Mucosa of gallbladder (tissue), 1 donor: ENCODE results near the gene KHDRBS2. TPM values are rescaled to one million over a fixed set of nuclear protein-coding genes. Genes with fewer than 3 reads are reported as not detected.

ENCODE experiments used
- DNase-seq: peaks from one replicate; pipeline ENCODE4 v3.0.0-alpha.2; 2020; ENCODE audit warnings: low spot score
- total RNA-seq: library from RNA; stranded (reverse); gene quantifications from one replicate; pipeline ENCODE4 v1.2.1, GENCODE V29; 2021
- donor health status: DM: no; HTN: no; CAD: no.

Gene KHDRBS2
- total RNA-seq, 1 donor from 2014 or later, result 1.2 TPM

- DNase-seq, result no peak
These were observed 110.8 kb downstream of the KHDRBS2 start for GRCh38 chr6:62175195-62175594.

DNA sequence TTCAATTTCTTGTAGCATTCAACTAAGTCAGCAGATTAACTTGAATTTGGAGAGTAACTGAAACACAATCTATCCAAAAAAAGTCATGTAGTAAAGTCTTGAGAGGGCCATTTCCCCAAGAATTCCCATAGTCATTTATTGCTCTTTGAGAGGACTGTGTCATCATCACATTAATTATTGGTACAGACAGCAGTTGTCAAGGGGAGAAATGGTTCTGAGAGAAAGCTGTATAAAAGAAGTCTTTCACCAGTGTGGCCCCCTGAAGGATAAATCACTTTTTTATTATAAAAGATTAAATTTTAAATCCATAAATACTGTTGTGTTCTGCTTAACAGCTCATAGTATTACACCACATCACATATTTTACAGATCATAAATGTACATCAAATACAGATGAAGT, 111.5 kb downstream of the KHDRBS2 start:
- no peak for DNase-seq

DNA sequence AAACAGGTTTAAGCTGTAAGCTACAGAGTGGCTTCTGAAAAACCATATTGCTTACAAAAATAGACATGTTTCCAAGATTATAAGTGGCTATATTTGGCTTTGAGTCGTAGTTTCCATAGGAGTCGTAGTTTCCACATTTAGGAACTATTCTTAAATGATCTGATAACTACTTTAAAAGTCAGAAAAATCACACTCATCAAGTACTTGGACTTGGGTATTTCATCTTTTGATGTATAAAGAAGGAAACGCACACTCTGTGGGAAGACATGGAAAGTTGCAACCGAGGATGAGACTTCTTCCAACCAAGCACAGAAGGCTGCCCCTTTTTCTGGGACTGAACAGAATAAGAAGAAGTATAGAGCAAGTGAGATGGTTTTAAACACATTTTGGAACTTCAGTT, 118.3 kb downstream of the KHDRBS2 start:
- DNase-seq, result no peak

DNA sequence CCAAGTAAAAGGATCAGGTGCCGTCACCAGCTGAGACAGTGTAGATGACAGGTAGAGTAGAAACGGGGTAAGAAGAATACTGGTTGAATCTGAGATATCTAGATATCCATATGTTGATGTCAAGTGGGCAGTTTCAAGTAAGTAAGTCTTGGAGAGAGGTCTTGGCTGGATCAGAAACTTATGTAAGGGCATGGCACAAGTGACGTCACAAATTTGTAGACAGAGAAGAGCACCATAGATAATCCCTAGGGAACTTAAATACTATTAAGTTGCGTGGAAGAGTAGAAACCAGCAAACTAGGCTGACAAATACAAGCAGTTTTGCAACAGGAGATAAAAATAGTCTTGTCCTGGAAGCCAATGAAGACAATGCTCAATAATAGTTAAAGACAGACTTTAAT, 123.2 kb downstream of the KHDRBS2 start:
- DNase-seq, result no peak

DNA sequence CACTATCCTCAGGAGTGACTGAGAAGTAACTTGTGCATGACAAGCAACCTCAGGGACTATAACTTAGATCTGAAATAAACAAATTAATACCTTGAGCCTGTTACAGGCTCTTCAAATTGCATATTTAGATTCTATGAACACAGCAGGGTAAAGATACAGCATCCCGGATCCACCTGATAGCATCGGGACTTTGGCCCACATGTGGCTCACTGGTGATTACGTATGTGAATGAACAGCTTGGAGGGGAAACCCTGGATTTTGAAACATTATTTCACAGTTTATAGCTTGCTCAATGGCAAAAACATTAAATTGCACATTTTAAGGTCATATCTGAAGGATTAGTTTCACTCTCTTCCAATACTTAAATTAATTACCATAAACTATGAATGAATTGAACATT, 133.2 kb downstream of the KHDRBS2 start:
- DNase-seq, result no peak

DNA sequence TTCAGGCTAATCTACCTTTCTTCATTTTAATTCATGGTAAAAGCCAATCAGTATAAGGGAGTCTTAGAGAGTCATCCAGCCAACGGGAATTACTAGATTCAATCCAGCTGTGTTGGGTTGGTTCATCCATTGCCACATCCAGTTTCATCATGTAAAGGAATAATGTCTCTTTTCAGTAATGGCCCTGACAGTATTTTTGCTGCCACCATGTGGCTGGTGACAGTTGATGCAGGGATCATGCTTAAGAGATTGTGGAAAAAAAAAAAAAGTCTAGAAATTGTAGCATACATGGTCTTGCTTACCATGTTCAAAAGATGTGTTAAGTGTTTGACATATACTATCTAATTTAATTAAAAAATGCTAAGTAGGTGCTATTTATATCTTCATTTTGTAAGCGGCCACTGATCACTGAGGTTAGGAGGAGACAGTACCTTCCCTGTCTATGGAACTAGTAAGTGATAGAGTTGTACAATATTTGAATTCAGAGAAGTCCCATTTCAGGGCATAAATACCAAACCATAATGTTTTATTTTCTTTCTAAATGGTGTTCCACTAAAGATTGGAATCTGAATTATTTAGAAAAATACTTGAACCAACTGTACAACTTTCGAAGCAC, 135.9 kb downstream of the KHDRBS2 start:
- no peak for DNase-seq

GRCh38 chr6:62146954-62147853, 138.8 kb downstream of the KHDRBS2 start:
- DNase-seq, result no peak

GRCh38 chr6:62129127-62129526, 156.9 kb downstream of the KHDRBS2 start:
- DNase-seq, result no peak

GRCh38 chr6:62119401-62119800, 166.6 kb downstream of the KHDRBS2 start:
- DNase-seq, result no peak

GRCh38 chr6:62103186-62103859, 182.7 kb downstream of the KHDRBS2 start:
- DNase-seq, result no peak

DNA sequence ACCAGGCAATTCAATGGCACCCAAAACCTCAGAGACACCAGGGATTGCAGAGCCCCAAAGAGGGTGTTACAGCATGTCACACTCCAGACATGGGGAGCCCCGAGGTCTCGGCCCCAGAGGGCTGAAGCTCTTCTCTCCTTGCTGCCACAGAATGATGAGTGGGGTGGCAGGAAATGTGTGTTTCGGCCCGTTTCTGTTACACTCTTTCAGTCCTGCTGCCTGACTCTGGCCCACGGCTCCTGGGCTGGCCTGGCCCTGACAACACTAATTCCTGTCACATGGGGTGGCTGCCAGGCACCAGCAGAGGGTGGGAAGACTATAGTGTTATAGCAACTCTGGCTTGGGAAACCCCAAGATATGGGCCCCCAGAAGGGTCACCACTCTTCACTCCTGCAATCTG, 183.6 kb downstream of the KHDRBS2 start:
- no peak for DNase-seq

- no peak for DNase-seq
These were observed 195.4 kb downstream of the KHDRBS2 start for GRCh38 chr6:62090442-62091229.

DNA sequence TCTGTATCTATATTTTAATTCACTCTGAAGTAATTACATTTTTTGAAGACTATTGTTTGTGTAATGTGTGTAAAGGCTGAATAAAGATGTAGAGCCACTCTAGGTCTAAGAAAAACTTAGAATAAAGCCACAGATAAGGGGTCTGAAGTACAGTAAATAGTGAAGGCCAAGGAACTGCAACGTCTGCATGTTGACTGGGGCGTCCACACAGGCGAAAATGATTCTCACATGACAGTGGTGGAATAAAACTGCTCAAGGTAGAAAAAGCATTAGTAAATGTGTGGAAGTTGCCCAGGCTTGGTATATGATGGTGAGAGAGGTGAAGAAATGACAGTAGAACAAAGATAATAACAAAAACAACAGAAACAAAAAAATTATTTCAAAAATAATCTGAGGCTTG, 196.2 kb downstream of the KHDRBS2 start:
- DNase-seq, result no peak

DNA sequence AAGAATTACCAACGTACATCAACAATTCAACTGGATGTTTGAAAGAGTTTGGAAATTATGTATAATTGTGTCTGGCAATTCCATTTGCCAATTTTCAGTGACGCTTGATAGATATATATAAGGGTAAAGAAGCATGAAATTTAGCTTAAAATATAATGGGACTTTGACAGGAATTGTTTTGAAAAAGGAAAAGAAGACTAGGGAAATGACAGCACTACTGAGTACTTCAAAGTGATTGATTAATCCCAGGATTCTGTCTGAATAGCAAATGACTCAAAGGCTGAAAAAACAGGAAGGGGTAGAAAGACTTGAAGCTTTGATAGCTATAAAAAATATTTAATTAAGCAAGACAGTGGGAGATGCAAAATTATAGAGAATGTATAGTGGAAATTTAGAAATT, 200.0 kb downstream of the KHDRBS2 start:
- no peak for DNase-seq

DNA sequence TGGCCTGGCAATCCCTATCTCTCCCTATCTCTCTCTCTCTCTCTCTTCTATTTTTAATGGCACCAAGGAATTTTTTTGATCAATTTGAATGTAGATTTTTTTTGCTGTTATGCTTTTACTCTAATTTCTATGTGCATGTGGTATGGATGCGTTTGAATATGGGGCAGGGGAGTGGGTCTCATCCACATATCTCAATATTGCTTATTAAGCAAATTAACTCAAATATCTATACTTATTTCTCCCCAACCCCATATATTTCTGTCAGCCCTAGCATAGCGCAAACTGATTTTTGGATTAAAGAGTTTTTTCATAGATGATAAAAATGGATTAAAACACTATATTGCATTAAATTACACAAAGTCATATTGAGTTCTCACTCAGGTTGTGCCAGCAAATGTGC, 210.2 kb downstream of the KHDRBS2 start:
- DNase-seq, result no peak

DNA sequence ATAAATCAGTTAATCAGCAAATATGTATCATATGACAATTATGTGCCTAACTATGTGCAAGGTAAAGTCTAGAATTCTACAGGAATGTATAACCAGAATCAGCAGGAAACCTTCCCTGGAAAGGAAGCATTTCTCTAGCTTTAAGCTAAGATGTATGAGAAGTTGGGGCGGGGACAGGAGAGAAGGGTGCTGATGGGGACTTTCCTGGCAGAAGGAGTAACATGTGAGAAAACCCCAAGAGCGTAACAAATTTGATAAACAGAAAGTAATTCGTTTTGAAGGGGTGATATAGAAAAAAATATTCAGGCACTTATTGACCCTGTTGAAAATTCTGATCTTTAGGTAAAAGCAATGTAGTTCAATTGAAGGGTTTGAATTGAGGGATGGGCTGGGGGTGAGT, 226.1 kb downstream of the KHDRBS2 start:
- no peak for DNase-seq

GRCh38 chr6:62057300-62057699, 228.7 kb downstream of the KHDRBS2 start:
- no peak for DNase-seq

GRCh38 chr6:62045502-62045901, 240.5 kb downstream of the KHDRBS2 start:
- DNase-seq, result no peak

DNA sequence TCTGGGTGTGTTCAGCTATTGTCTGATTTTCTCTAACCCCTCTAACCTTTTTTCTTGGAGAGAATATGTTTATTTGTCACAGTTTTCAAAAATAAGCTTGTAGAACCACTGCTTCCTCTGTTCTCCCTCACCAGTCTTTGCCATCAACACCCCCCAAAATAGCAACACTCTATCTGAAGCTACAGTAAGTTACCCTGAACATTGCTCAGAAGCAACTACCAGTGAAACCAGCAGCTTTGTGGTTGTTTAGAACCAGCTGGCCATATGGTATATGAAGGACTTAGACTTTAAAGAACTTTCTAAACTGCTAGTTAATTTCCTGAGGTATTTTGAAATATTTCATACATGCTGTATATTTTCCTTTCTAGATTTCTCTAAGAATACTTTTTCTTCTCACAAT, 242.9 kb downstream of the KHDRBS2 start:
- no peak for DNase-seq

DNA sequence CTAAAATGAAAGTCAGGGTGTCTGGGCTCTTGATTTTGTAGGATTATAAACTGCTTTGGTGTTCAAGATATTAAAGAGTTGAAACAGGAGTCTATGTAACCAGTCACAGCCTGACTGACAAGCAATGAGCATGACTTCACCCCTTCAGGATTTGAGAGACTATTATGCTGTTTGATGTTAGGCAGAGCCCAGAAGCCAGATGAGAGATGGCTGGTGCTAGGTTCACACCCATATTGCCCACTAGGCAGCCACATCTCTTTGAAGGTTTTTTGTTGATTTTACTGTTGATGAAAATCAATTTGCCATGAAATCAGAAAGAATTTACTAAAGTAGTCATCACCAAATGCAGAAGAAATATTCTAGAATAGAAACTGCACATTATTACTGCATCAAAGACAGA, 243.6 kb downstream of the KHDRBS2 start:
- DNase-seq, result no peak

- DNase-seq, result no peak
These were observed 246.4 kb downstream of the KHDRBS2 start for GRCh38 chr6:62039605-62040004.

DNA sequence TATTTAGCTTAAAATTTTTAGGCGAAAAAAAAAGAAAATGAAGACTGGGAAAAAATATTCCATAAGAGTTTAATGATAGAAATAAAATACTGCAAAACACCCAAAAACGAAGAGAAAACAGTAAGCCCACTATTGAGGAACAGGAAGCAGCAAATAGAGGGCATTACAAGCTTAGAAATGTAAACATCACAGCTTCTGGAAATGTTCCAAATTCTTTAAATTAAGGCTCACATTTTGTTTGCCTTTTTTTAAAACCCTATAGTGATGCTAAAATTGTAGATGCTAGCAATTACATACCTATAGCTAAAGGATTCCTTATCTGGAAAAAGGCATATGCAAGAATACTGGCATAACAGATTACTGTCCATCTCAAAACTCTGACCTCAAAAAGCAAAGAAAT, 248.6 kb downstream of the KHDRBS2 start:
- no peak for DNase-seq
